Measurements from ENCODE around the gene MYO1D.

The MYO1D gene

GRCh38 chr17:32805029-32805976 lies 71.6 kb downstream of the MYO1D start:
- Mint-ChIP-seq H3K4me3 (no peak overlapping the region), H3K9me3 (no peaks in the 10 kb centered on the region), H3K27ac (no peak overlapping the region), H3K27me3 (ENCODE audit: low read depth) (no peaks in the 10 kb centered on the region), H3K4me1 (ENCODE audit: low read depth) (peaks cover 4% of the 10 kb centered on the region), H3K36me3 (ENCODE audit: low read depth) (no peaks in the 10 kb centered on the region)

DNA sequence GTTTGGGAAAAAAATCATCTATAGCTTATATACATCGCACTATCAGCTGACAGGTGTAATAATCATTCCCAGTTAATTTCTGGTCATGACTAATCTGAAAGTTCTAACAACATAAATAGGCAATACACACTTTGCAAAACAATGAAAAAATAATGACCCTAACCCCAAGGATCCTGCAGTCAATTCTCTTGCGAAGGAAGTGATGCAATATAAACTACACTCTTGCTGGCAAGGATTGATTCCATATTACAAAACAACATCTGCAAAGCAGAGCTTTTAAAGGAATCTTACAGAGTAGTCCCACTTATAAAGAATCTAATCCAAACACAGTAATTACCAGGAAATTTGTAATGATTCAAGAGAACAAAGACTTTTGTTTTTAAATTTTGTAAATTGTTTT lies 73.4 kb downstream of the MYO1D start:
- H3K4me3 Mint-ChIP-seq, result no peak overlapping the region
- H3K4me1 Mint-ChIP-seq (ENCODE audit: low read depth), result no peaks in the 10 kb centered on the region
- no peak overlapping the region for H3K27ac Mint-ChIP-seq
- no peaks in the 10 kb centered on the region for H3K36me3 Mint-ChIP-seq (ENCODE audit: low read depth)
- H3K9me3 Mint-ChIP-seq, result no peaks in the 10 kb centered on the region
- peaks cover 11% of the 10 kb centered on the region for H3K27me3 Mint-ChIP-seq (ENCODE audit: low read depth)

- no peaks in the 10 kb centered on the region for H3K9me3 Mint-ChIP-seq
- no peak overlapping the region for H3K4me3 Mint-ChIP-seq
- H3K4me1 Mint-ChIP-seq (ENCODE audit: low read depth), result no peaks in the 10 kb centered on the region
- H3K36me3 Mint-ChIP-seq (ENCODE audit: low read depth), result no peaks in the 10 kb centered on the region
- peaks cover 14% of the 10 kb centered on the region for H3K27me3 Mint-ChIP-seq (ENCODE audit: low read depth)
- H3K27ac Mint-ChIP-seq, result no peak overlapping the region
These were observed 74.6 kb downstream of the MYO1D start for GRCh38 chr17:32802306-32802705.

- Mint-ChIP-seq H3K4me1 (ENCODE audit: low read depth) (no peaks in the 10 kb centered on the region), H3K27me3 (ENCODE audit: low read depth) (peaks cover 14% of the 10 kb centered on the region), H3K4me3 (no peak overlapping the region), H3K36me3 (ENCODE audit: low read depth) (no peaks in the 10 kb centered on the region), H3K27ac (no peak overlapping the region), H3K9me3 (no peaks in the 10 kb centered on the region)
These were observed 75.3 kb downstream of the MYO1D start for GRCh38 chr17:32801641-32802040.

- no peaks in the 10 kb centered on the region for H3K4me1 Mint-ChIP-seq (ENCODE audit: low read depth)
- no peaks in the 10 kb centered on the region for H3K9me3 Mint-ChIP-seq
- H3K36me3 Mint-ChIP-seq (ENCODE audit: low read depth), result no peaks in the 10 kb centered on the region
- H3K27me3 Mint-ChIP-seq (ENCODE audit: low read depth), result peaks cover 14% of the 10 kb centered on the region
- no peak overlapping the region for H3K4me3 Mint-ChIP-seq
- no peak overlapping the region for H3K27ac Mint-ChIP-seq
These were observed 75.7 kb downstream of the MYO1D start for GRCh38 chr17:32801193-32801592.

DNA sequence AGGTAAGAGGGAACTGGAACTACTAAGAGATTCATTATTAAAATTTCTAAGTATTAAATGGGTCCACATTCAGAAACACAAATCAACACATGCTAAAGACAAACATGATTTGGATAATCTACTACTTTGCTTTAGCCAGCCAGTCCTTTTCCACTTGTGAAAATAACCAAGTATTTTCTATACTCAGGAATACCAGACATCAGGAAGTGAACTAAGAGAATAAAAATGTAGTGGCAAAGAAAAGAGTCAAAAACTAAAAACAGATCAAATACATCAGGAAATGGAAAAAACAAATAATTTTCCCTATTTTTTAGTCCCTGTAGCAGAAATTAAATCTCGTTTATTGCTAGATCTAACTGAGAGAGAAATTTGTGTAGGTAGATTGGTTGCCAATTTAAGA lies 78.0 kb downstream of the MYO1D start:
- Mint-ChIP-seq H3K27ac (no peak overlapping the region), H3K9me3 (no peaks in the 10 kb centered on the region), H3K4me3 (no peak overlapping the region), H3K27me3 (ENCODE audit: low read depth) (peaks cover 14% of the 10 kb centered on the region), H3K36me3 (ENCODE audit: low read depth) (no peaks in the 10 kb centered on the region), H3K4me1 (ENCODE audit: low read depth) (no peaks in the 10 kb centered on the region)

- no peaks in the 10 kb centered on the region for H3K4me1 Mint-ChIP-seq (ENCODE audit: low read depth)
- H3K4me3 Mint-ChIP-seq, result no peak overlapping the region
- H3K36me3 Mint-ChIP-seq (ENCODE audit: low read depth), result no peaks in the 10 kb centered on the region
- no peaks in the 10 kb centered on the region for H3K9me3 Mint-ChIP-seq
- H3K27ac Mint-ChIP-seq, result no peak overlapping the region
- peaks cover 16% of the 10 kb centered on the region for H3K27me3 Mint-ChIP-seq (ENCODE audit: low read depth)
These were observed 81.5 kb downstream of the MYO1D start for GRCh38 chr17:32795339-32795979.

DNA sequence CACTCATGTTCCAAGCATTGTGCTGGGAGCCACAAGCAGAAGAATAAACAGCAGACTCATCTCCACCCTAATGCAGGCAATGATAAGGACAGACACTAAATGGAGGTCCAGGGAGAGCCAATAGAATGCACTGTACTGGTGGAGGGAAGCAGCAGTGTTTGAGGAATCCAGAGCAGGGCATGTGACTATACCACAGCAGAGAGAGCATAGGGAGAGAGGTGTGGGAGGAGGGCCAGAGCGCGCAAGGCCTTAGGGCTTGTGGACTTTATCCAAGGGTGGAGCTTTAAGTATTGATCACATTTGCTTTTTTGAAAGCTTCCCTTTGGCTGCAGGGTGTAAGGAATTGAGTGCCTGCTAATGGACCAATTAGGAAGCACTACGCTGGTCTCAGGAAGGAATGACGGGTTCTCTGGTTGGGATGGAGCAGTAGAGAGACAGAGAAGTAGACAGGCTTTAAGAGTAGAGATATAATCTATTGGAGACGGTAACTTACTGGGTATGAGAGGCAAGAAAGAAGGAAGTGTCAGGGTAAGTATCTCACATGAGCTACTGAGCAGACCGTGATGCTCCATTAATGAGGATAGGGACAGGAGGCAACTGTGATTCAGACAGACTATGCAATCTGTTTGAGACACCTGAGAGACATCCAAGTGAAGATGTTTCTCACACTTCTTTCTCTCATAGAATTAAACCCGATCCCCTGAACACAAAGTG lies 82.2 kb downstream of the MYO1D start:
- H3K4me3 Mint-ChIP-seq, result no peak overlapping the region
- no peaks in the 10 kb centered on the region for H3K36me3 Mint-ChIP-seq (ENCODE audit: low read depth)
- H3K9me3 Mint-ChIP-seq, result no peaks in the 10 kb centered on the region
- peaks cover 20% of the 10 kb centered on the region for H3K27me3 Mint-ChIP-seq (ENCODE audit: low read depth)
- H3K27ac Mint-ChIP-seq, result no peak overlapping the region
- no peaks in the 10 kb centered on the region for H3K4me1 Mint-ChIP-seq (ENCODE audit: low read depth)

GRCh38 chr17:32793841-32794240 lies 83.1 kb downstream of the MYO1D start:
- peaks cover 19% of the 10 kb centered on the region for H3K27me3 Mint-ChIP-seq (ENCODE audit: low read depth)

DNA sequence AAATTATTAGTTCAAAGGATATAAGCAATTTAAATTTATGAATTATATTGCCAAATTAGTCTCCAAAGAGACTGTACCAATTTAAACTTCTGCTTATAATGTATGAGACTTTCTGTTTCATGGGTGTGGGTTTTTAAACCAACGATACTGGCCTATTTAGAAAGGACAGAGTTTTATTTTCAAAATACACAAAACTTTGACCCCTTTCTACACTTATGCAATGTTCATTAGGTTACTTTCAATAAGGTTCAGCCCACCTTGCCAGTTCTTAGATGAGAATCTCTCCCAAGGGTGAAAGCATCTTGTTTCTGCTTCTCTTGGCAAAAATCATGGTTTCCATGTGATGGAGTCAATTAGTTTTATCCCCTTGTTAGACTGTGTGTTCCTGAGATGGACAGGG lies 84.7 kb downstream of the MYO1D start:
- H3K27ac Mint-ChIP-seq, result no peak overlapping the region
- peaks cover 14% of the 10 kb centered on the region for H3K27me3 Mint-ChIP-seq (ENCODE audit: low read depth)
- H3K4me3 Mint-ChIP-seq, result no peak overlapping the region
- H3K4me1 Mint-ChIP-seq (ENCODE audit: low read depth), result no peaks in the 10 kb centered on the region
- no peaks in the 10 kb centered on the region for H3K9me3 Mint-ChIP-seq
- no peaks in the 10 kb centered on the region for H3K36me3 Mint-ChIP-seq (ENCODE audit: low read depth)

More at GRCh38 chr17:32793841-32794240, 83.1 kb downstream of the MYO1D start:
- H3K4me3 Mint-ChIP-seq, result no peak overlapping the region
- no peaks in the 10 kb centered on the region for H3K4me1 Mint-ChIP-seq (ENCODE audit: low read depth)
- H3K36me3 Mint-ChIP-seq (ENCODE audit: low read depth), result no peaks in the 10 kb centered on the region
- no peak overlapping the region for H3K27ac Mint-ChIP-seq
- H3K9me3 Mint-ChIP-seq, result no peaks in the 10 kb centered on the region

- no peak overlapping the region for H3K27ac Mint-ChIP-seq
- no peaks in the 10 kb centered on the region for H3K9me3 Mint-ChIP-seq
- H3K4me1 Mint-ChIP-seq (ENCODE audit: low read depth), result peaks cover 2% of the 10 kb centered on the region
- no peak overlapping the region for H3K4me3 Mint-ChIP-seq
- H3K36me3 Mint-ChIP-seq (ENCODE audit: low read depth), result no peaks in the 10 kb centered on the region
- peaks cover 24% of the 10 kb centered on the region for H3K27me3 Mint-ChIP-seq (ENCODE audit: low read depth)
These were observed 90.8 kb downstream of the MYO1D start for GRCh38 chr17:32786169-32786568.

DNA sequence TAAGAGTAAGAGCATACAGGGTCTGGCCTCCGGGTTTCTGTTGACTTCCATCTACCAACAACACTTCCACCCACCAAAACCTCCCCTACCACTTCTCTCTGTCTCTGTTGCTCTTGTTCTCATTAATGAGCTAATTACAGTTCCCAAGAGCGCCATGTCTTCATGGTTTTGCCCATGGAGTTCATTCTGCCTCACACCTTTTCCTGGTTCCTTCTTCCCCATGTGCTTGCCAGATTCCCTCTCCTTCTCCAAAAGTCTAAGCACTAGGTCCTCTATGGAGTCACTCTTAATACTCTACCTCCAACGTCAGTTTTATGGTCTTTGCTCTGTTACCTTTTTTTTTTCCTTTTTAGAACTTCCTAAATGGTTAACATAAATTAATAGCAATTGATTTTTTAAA lies 92.8 kb downstream of the MYO1D start:
- no peaks in the 10 kb centered on the region for H3K9me3 Mint-ChIP-seq
- no peak overlapping the region for H3K4me3 Mint-ChIP-seq
- H3K36me3 Mint-ChIP-seq (ENCODE audit: low read depth), result no peaks in the 10 kb centered on the region
- no peak overlapping the region for H3K27ac Mint-ChIP-seq
- H3K4me1 Mint-ChIP-seq (ENCODE audit: low read depth), result peaks cover 2% of the 10 kb centered on the region
- H3K27me3 Mint-ChIP-seq (ENCODE audit: low read depth), result peaks cover 14% of the 10 kb centered on the region

DNA sequence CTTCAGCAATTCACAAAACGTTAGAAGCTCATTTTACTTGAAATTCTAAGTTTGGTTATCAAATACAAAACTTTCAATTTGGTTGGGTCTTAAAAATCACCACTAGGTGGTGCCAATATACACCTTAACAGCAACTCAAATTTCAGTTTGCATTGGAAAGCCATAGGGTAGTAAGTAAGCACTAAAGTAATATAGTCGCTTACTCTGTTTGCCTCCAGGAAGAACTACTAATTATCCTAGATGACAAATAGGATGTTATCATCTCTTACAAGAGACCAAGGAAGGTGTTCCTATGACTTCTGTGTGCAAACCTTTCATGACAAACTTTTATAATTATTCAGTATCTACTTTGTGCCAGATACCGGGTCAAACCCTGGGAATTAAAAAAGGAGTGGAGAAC lies 93.3 kb downstream of the MYO1D start:
- no peak overlapping the region for H3K27ac Mint-ChIP-seq
- H3K4me3 Mint-ChIP-seq, result no peak overlapping the region
- no peaks in the 10 kb centered on the region for H3K9me3 Mint-ChIP-seq
- peaks cover 2% of the 10 kb centered on the region for H3K4me1 Mint-ChIP-seq (ENCODE audit: low read depth)
- H3K27me3 Mint-ChIP-seq (ENCODE audit: low read depth), result peaks cover 10% of the 10 kb centered on the region
- H3K36me3 Mint-ChIP-seq (ENCODE audit: low read depth), result no peaks in the 10 kb centered on the region

DNA sequence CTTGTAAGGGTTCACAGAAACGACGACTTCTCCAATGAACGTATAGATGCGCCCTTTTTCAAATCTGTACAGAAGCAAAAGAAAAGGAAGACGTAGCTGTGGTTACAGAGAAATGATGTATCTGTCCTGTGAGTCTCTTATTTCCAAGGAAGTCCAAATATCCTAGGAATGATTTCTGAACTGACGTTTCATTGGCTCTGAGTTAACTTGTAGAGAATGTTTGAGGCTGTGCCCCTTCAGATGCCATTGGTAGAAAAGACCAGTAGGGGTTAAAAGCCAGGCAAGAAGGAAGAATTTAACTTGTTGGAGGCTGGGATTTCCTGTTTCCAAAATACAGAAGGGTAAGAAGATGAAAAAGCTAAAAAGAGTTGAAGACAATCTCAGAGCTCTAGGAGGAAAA lies 96.2 kb downstream of the MYO1D start:
- Mint-ChIP-seq H3K4me1 (ENCODE audit: low read depth) (peaks cover 2% of the 10 kb centered on the region), H3K27ac (no peak overlapping the region), H3K36me3 (ENCODE audit: low read depth) (no peaks in the 10 kb centered on the region), H3K27me3 (ENCODE audit: low read depth) (peaks cover 10% of the 10 kb centered on the region), H3K9me3 (no peaks in the 10 kb centered on the region), H3K4me3 (no peak overlapping the region)

- H3K36me3 Mint-ChIP-seq (ENCODE audit: low read depth), result no peaks in the 10 kb centered on the region
- H3K27me3 Mint-ChIP-seq (ENCODE audit: low read depth), result peaks cover 3% of the 10 kb centered on the region
- H3K9me3 Mint-ChIP-seq, result no peaks in the 10 kb centered on the region
- no peaks in the 10 kb centered on the region for H3K4me1 Mint-ChIP-seq (ENCODE audit: low read depth)
- H3K4me3 Mint-ChIP-seq, result no peak overlapping the region
- H3K27ac Mint-ChIP-seq, result no peak overlapping the region
These were observed 99.0 kb downstream of the MYO1D start for GRCh38 chr17:32777922-32778321.

Measured in T-helper 1 cell treated with Interleukin-12 subunit alpha and Interleukin-12 subunit beta and Interleukin-4 antibody, amounts not matched to agents 30 μg/mL and 1 μg/mL, for 36 hours (primary cell).